Bronchial epithelial cell (primary cell): Measurements from ENCODE around the gene KCTD2. TPM values are rescaled to one million over a fixed set of nuclear protein-coding genes. Genes with fewer than 3 reads are reported as not detected.
A peak's percentile ranks its signal among the peaks of the same experiment; 100 is the strongest.

Experiments used
- DNase-seq: peaks from one replicate; pipeline ENCODE4 v3.0.0-alpha.2; 2010; ENCODE audit warnings: low read depth
- FAIRE-seq: peaks from 2 replicates; lab custom pipeline; 2011; peaks lifted over from hg19 to GRCh38; lab: Jason Lieb, UNC
- H3K27me3 ChIP-seq: 2 replicates; pipeline ENCODE4 v1.5.1; 2011; ENCODE audit warnings: low read length; ENCODE audit not compliant: control insufficient read depth, insufficient read depth
- H3K36me3 ChIP-seq: 2 replicates; pipeline ENCODE4 v1.5.1; 2011; ENCODE audit warnings: low read length; ENCODE audit not compliant: control insufficient read depth, insufficient read depth
- H3K4me3 ChIP-seq: 2 replicates; pipeline ENCODE4 v1.5.1; 2011; ENCODE audit warnings: mild to moderate bottlenecking, low read depth, low read length, control low read depth
- CTCF ChIP-seq: IDR thresholded peaks from 2 replicates; pipeline ENCODE4 v1.5.1; 2011; ENCODE audit warnings: mild to moderate bottlenecking, moderate library complexity, low read length, control low read depth, inconsistent platforms; ENCODE audit not compliant: insufficient read depth, severe bottlenecking
- total RNA-seq: library from RNA; depleted of rRNA; stranded (reverse); fragments of >200 nt; gene quantifications from 2 replicates; pipeline ENCODE4 v1.2.1, GENCODE V29; 2014

KCTD2 gene
- total RNA-seq, 1 donor from 2014 or later, result 5.0 TPM

GRCh38 chr17:75109046-75109406 lies 62.0 kb downstream of the KCTD2 start:
- no peak for FAIRE-seq
- TF ChIP-seq CTCF, result no peak

GRCh38 chr17:75109407-75110233 lies 62.6 kb downstream of the KCTD2 start, which contains the start of gene ARMC7:
ARMC7 (plus strand) TSS chr17:75109969; CDS start chr17:75110289, 320 bp downstream.
- Histone ChIP-seq H3K4me3 (peak within 1 kb of the TSS; percentile 47), H3K36me3 (no peaks in the 10 kb centered on the region), H3K27me3 (no peaks in the 10 kb centered on the region)
- TF ChIP-seq CTCF, result peak; percentile 4
- DNase-seq (peak; percentile 67), FAIRE-seq (no peak)

More at GRCh38 chr17:75109046-75109406, 62.0 kb downstream of the KCTD2 start:
- H3K27me3 ChIP-seq, result no peaks in the 10 kb centered on the region
- H3K4me3 ChIP-seq, result peak overlapping the region; percentile 47
- no peak for DNase-seq
- H3K36me3 ChIP-seq, result no peaks in the 10 kb centered on the region

GRCh38 chr17:75110234-75110937 lies 63.4 kb downstream of the KCTD2 start:
- peak overlapping the region; percentile 47 for H3K4me3 ChIP-seq
- H3K27me3 ChIP-seq, result no peaks in the 10 kb centered on the region
- no peak for TF ChIP-seq CTCF
- FAIRE-seq (no peak), DNase-seq (no peak)
- no peaks in the 10 kb centered on the region for H3K36me3 ChIP-seq

GRCh38 chr17:75111777-75112335 lies 64.8 kb downstream of the KCTD2 start:
- TF ChIP-seq CTCF, result no peak
- H3K36me3 ChIP-seq, result no peaks in the 10 kb centered on the region

GRCh38 chr17:75113798-75114551 lies 67.0 kb downstream of the KCTD2 start:
- DNase-seq, result peak; percentile 74
- Histone ChIP-seq H3K36me3 (no peaks in the 10 kb centered on the region), H3K27me3 (no peaks in the 10 kb centered on the region), H3K4me3 (peak overlapping the region; percentile 35)
- TF ChIP-seq CTCF, result peak; percentile 84
- no peak for FAIRE-seq

More at GRCh38 chr17:75111777-75112335, 64.8 kb downstream of the KCTD2 start:
- no peak for FAIRE-seq
- no peak for DNase-seq
- H3K4me3 ChIP-seq, result no peak overlapping the region
- H3K27me3 ChIP-seq, result no peaks in the 10 kb centered on the region
